Measurements from ENCODE around the gene TXNDC17.
"Not testable (repeated sequence)": the region's sequence is repeated elsewhere in the genome, so short reads cannot be mapped to it uniquely, and the experiment has no call there.

The TXNDC17 gene
- 13.1 to 19.6 (median 14.4) reads per million in 4 donors for total RNA-seq

GRCh38 chr17:6640536-6641246 lies at the start of gene TXNDC17, which contains the start of gene KIAA0753:
TXNDC17 (plus strand) TSS chr17:6641060; CDS start chr17:6641083, 23 bp downstream.
KIAA0753 (minus strand) TSS chr17:6640711; CDS start chr17:6635103, 5,608 bp downstream.
- DNase-seq: peak; percentile 71 to 95 (median 81)

DNA sequence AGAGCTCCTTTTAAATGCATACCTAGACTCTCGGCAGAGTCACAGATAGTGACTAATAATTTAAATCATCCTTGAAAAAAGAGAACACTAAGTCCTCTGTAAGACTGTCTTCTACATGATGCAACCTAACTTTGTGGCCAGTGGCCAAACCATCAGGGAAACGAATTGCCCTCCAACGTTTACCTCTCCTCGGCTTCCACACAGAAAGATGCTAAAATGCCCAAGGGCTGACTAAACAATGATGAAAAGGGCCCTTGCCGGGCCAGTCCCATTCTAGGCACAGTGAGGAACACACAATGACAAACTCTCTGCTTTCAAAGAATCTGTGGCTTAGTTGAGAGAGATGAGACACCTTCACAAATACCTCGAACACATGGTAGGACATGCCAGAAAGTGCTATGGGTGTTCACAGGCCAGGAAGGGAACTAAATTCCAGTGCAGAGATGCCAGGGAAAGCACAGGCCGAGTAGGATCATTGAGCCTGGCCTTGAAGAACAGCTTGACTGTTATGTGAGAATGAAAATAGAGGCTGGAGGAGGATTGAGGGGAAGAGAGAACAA lies 49.2 kb upstream of the TXNDC17 start:
- DNase-seq: no peak

GRCh38 chr17:6592173-6592572 lies 48.7 kb upstream of the TXNDC17 start:
- DNase-seq: no peak

GRCh38 chr17:6593371-6593770 lies 47.5 kb upstream of the TXNDC17 start:
- not testable (repeated sequence) for DNase-seq

DNA sequence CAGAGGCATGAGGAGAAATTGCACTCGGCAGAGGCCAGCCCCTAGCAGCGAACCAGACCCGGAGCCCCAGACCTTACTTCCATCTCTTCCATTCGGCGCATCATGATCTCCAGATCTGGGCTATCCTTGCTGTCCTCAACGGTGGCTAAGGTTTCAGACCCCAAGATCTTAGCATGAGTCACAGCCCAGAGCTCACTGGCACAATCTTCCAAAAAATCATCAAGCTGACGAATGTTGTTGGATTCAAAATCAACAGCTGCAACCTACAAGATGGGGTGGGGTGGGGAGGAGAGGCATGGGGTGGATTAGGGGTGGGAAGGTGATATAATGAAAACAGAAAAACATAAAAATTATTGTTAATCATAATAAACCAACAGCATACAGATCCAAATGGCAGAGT lies 44.8 kb upstream of the TXNDC17 start:
- DNase-seq: no peak

DNA sequence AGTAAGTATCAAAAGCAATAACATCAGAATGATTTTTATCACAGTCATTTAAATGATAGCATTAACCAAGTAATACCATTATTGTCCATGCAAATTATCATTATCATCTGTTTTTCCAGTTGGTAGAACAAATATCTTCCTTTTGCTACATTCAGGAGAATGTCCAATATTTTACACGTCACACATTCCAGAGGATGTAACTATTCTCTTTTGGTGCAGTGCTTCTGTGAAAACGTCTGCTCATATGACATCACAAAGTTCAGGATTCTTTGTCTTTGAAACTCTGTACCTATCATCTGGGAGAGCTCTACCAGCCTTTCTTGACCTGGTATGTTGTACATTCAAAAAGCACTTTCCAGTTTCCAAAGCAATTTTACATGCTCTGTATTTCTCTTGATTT lies 44.3 kb upstream of the TXNDC17 start:
- no peak for DNase-seq

- DNase-seq: no peak
Observed at GRCh38 chr17:6596941-6597340, 43.9 kb upstream of the TXNDC17 start.

- DNase-seq: no peak
Observed at GRCh38 chr17:6597727-6598126, 43.1 kb upstream of the TXNDC17 start.

DNA sequence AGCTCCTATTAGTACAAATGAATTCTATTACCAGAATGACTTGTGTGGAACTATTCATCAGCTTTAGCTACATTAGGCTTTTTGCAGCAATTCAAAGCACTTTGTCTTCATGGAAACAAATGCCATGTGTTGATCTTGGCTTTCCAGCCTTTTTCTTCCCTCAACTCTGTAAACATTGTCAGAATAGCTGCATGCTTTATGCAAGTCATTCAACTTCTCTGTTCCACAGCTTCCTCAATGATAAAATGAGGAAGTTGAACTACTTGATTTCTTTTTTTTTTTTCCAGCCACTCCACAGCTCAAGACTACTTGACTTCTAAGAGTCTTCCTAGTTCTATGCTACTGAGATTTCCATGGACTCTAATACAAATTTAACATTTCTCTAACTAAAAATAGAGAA lies 41.5 kb upstream of the TXNDC17 start:
- no peak for DNase-seq

- DNase-seq: no peak
Observed at GRCh38 chr17:6602141-6602540, 38.7 kb upstream of the TXNDC17 start.

DNA sequence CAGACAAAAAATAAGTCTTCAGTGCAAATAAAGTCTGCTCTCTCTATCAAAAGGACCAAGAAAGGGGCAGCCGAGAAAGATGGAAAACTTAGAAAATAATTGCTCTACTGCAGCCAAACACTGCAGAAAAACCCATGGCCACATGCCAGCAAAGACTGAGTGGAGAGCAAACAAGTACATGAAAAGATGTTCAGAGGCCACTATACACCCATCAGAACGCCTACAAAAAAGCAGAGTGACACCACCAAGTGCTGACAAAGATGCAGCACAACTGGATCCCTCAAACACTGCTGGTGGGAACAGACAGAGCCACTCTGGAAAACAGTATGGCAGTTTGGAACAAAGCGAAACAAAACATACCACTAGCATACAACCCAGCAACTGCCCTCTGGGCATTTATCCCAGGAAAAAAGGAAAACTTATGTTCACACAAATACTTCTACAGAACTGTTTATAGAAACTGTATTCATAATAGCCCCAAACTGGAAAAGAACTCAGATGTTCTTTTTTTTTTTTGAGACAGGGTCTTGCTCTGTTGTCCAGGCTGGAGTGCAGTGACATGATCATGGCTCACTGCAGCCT lies 37.0 kb upstream of the TXNDC17 start:
- no peak for DNase-seq

DNA sequence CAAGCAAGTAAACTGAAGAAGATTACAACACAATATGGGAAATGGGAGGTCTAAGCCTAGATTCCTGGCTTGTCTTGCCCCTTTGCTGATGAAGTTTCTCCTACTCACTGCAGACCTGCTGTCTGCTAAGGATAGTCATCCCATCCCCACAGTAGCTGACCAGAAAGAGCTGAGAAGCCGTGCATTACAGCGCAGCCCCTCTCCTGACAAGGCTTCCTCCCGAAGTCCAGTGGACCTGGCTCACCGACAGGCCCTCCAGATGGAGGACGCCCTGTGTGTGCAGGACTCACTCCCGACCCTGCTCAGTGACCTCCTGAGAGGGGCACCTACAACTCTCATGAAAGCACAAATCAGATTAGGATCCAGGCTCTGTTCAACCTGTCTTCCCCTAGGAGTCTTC lies 35.7 kb upstream of the TXNDC17 start:
- no peak for DNase-seq

DNA sequence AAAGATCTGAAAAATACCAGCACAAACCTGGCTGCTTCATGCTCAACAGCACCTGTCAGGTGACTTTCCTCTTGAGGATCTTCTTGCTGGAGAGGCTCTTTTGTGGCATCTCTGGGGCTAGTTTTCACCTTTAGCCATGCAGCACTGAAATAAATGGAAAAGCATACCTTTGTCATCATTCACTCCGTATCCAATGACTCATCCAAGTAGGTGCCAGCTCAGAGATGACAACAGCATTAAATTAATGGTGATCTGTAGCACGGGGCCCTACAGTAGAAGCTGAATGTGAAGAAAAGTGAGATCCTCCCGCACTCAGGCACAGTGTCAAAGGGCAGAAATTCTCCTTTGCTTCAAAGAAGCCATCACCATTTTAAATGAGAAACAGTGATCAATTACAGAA lies 32.5 kb upstream of the TXNDC17 start:
- no peak for DNase-seq

DNA sequence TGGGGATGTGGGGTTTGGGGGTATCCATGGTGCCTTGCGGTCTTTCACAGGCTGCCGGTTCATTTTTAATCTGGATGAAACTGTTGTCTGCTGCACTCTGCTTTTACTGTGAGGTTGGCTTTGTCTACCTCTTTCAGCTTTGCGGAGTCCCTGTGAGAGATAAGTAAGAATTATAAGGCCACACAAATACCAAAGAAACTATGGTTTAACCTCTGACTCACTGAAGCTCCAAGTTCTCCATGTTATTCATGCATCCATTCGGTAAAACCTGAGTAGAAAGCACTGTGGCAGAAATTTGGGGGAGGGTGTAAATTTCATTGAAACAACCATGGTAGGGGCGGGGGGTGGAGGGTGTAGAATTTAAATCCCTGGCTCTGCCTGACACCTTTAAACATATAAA lies 30.8 kb upstream of the TXNDC17 start:
- DNase-seq: no peak

GRCh38 chr17:6611231-6611630 lies 29.6 kb upstream of the TXNDC17 start:
- no peak for DNase-seq

GRCh38 chr17:6623941-6624340 lies 16.9 kb upstream of the TXNDC17 start:
- DNase-seq: no peak

DNA sequence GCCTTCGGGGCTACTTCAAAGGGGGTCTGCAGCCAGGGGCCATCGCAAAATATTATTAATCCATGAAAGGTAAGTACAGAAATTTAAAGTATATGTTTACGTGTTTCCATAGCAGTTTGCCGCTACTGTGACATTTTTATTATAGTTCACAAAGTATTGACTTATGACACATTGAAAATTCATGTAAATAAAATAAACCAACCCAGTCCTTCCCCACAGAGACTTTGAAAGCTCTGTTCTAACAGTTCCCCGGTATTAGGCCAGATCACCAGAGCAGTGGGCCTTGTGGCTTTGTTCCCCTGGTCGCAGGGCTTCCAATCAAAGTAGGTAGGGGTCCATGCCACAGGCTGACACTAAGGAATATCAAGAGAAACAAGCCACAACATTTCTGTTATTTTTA lies 14.2 kb upstream of the TXNDC17 start:
- no peak for DNase-seq

GRCh38 chr17:6627019-6627418 lies 13.8 kb upstream of the TXNDC17 start:
- DNase-seq: no peak

GRCh38 chr17:6630390-6630789 lies 10.5 kb upstream of the TXNDC17 start:
- no peak for DNase-seq

GRCh38 chr17:6632530-6632929 lies 8.3 kb upstream of the TXNDC17 start:
- no peak for DNase-seq

- DNase-seq: no peak
Observed at GRCh38 chr17:6633263-6633662, 7.6 kb upstream of the TXNDC17 start.

DNA sequence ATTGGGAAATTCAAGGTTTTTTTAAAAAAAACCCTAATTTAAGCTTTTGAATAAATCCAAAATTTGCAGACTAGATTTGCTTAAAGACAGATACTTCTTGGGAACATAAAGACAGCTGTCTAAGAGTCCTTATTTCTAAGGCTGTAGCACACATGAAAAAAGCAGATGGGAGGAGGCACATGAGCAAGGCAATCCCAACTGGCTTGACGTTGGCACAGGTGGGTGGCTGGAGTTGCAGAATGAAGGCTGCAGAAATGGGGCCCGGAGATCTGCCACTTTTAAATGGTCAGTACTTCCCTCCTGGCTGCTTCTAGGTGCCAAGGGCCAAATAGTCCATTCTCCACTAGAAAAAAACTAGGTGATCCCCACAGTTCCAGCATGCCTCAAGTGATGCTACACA lies 4.8 kb upstream of the TXNDC17 start:
- no peak for DNase-seq

DNA sequence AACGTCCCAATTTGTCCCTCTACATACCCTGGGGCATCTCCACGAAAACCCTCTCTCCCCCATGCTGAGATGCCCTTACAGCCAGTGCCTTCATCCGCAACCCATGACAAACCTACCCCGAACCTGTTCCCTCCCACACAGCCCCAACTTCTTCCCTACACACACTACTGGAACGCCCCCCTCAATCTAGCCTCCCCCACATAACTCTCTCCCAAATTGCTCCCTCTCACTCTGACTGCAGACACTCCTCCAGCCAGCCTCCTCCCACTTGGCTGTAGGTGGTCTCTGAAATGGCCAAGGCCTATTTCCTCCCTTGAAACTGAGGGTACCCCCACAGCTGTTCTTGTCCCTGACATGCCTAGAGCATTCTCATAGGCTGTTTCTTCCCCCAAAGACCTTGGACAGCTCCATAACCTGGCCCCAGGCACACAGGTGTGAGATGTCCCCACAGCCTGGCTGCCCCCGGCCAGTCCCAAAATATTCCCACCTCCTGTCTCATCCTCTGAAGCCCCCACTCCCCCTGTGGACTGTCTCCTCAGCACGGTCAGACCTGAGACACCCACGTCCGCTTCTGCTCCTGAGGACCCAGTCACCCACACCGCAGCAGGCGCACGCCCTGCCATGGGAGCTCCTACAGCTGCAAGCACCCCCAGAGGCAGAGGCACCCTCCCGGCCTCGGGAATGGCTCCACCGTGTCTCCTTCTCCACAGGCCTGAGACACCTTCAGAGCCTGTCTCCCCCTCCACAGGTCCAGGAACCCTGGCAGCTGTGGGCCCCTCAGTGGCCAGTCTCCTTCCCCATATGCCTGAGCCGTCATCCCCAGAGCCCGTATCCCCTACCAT lies 4.0 kb upstream of the TXNDC17 start:
- DNase-seq: no peak

Data from T-helper 1 cell (primary cell).